UCSD-AML1 (cell line): ENCODE data around the gene EDA.

Source experiments
- DNase-seq: peaks from one replicate; lab custom pipeline; 2025; ENCODE audit not compliant: unreplicated experiment; lab: John Stamatoyannopoulos, UW

Gene EDA

DNA sequence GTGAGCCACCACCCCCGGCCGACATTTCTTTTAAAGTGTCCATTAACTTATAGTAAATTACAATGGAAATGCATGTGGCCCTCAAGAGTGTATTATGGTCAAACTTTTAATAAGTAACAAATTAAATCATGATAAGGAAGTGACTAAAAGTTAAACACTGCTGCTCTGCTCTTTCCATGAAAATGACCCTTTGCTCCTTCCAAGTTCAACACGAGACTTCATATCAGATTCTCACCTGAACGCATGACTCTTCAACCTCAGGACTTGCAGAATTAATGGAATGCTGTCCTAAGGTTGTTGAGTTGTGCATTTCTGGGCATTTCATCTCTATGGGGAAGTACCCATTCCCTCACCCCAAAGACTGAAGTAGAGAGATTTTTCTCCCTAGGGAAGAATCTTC is 406.7 kb downstream of the EDA start:
- DNase-seq: no peak

DNA sequence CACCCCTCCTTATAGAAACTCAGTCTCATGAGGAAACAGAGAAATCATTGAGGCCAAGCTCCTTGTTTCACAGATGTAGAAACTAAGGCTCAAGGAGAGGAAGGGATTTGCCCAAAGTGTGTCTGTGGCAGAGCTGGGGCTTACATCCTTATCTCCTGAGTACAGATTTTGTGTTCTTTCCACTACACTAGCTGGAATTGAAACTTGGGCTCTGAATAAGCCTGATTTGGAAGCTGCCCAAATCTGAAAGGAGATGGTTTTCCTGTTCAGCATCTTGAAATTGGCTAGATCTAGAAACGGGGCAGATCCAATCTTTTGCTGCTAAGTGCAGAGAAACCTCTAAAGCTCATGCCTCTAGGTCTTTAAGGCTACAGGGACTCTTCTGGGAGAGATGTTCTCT is 409.6 kb downstream of the EDA start:
- DNase-seq: no peak

DNA sequence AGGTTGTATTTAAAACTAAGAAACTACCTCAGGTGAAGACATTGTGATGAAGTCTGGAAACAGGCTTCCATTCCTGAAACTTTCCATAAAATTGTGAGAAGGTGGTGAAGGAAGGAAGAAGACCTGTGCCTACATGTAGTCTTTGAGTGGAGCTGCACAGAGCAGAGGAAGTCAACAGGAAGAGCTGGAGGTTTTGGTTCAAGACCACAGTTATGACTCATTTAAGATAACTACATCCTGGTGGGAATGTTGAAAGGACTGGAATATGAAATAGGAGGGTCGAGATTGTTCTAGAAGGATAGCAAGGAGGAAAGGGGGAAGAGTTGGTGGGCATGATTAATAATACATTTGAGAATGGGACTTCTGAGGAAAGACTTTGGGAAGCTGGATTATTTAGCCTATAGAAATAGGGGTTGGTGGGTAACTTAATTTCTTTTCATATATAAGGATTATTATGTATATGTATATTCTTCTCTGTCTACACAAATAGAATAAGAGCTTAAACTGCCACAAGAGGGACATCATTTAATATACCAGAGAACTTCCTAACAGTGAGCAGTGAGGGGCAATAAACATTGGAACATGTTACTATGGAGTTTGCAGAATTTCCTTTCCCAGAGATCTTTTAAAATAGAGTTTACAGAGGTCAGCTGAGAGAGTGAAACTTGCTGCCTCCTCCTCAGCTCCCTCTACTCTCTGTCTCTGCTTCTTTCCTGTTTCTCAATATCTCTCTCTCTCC is 410.4 kb downstream of the EDA start:
- DNase-seq: no peak

DNA sequence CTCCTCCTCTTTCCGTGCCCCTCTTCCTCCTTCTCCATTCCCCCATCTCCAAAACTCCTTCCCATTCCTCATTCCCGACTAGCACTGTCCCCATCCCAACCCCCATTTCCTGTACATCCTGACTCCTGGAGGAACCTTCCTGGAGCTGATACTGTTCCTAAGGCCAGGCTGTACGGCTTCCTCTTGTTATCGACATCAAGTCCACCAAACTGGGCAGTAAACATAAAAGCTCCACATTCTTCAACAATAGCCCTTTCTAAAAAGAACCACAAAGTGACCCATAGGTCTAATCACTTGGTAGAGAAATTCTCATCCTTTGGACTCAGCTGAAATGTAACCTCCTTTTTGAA is 410.9 kb downstream of the EDA start:
- DNase-seq: no peak

DNA sequence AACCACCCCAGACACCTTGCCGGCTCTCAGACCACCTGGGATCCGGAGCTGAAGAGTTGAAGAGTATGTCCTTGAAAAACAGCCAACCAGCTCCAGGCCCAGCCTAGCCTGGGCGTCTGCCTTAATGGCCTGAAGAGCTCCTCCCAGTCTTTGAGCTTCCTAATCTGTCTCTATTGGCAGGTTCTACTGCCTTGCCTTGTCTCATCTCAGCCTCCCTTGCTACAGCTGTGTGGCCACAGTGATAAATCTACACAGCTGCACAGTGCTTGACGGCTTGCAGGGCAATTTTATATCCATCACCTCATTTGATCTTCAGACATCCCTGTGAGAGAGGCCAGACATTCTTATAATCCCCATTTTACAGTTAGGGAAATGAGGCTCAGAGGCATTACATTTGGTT is 413.9 kb downstream of the EDA start:
- no peak for DNase-seq

DNA sequence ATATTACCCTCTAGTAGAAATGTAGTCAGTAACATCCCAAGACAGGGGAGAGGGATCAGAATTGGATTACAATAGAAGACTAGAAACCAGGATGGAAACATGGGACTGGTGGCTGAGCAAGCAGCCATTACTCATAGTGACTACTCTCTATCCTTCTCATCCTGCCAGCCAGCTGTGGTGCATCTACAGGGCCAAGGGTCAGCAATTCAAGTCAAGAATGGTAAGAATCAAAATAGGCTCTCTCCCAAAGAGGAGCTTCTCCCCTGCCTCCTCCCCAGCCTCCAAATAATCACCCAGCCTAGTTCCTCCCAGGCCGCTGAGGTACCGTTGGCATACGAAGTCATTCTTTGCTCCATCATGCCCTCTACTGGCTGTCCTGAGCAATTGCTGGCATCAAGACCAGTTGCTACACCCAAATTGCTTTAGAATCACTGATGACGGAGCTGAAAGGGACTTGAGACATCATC is 414.4 kb downstream of the EDA start:
- peak; percentile 33 for DNase-seq

DNA sequence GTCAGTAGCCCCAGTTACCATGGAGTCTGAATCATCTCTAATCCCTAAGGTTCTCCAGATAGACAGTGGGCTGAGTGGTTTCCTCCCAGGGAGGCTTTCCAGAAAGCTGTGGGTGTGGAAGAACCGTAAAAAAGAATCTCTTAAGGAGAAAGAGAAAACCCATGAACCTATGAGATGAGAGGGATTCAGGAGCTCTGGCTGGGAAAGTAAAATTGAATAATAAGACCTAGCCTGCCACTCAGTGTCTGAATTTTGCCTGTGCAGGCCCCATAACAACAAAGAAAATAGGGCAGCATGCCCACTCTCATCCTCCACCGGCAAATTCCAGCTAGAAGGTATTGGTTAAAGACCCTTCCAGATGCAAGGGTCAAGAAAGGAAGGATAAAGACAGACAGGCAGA is 416.9 kb downstream of the EDA start:
- no peak for DNase-seq

DNA sequence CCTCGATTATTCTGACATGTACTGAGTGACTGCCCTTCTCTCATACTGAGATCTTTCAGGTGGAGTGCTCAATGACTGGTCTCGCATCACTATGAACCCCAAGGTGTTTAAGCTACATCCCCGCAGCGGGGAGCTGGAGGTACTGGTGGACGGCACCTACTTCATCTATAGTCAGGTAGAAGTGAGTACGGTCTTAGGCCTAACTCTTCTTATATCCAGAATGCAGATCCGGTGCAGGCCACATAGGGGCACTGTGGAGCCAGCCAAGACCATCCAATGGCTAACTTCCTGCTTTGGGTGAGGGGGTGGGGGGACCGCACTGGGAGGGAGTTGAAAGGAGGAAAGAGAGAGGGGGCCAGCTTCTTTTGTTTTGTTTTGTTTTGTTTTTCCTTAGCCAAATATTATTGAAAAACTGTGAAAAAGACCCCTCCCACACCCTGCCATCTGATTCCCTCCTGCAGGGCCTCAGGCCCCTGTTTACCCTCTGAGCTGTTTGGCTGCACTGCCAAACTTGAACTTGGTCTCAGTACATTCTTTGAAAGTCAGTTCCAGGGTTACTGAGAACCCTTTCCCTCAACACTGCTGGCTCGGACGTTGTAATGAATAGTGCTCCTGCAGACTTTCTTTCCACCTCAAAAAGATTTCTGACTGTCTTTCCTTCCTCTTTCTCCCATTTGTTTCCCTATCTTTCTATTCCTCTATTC is 417.6 kb downstream of the EDA start:
- peak; percentile 58 for DNase-seq

DNA sequence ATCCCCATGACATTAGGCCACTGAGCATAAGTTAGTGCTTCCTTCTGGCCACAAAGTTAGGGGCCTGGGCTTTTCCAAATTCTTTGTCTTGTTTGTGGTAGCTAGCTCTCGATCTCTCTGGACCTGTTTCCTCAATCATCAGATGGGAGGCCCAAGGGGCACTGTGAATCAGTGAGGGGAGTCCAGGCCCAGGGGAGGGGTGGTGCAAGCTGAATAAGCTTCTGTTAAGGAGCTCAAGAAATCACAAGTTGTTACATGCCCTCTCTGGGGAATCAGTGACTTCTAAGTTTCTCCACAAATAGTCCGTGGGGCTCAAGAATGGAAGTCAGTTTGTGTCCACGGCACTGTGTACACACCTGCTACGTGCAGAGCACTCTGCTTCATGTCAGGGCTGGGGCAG is 418.7 kb downstream of the EDA start:
- no peak for DNase-seq

DNA sequence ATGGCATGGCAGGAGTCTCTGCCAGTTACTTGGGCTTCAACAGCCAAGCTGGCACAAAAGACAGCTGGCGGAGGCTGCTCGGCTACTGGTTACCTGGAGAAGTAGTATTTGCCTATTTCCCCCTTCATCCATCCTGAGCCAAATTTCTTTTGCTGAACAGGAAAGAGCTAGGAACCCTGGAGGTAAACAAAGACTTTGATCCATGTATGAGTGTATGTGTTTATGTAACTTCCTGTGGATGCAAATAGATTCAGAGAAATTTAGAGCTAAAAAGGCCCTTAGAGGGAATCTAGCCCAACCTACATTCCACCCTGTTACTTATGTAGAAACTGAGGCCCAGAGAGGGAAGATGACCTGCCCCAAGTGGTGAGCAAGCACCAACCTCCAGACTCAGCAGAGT is 422.6 kb downstream of the EDA start:
- no peak for DNase-seq

DNA sequence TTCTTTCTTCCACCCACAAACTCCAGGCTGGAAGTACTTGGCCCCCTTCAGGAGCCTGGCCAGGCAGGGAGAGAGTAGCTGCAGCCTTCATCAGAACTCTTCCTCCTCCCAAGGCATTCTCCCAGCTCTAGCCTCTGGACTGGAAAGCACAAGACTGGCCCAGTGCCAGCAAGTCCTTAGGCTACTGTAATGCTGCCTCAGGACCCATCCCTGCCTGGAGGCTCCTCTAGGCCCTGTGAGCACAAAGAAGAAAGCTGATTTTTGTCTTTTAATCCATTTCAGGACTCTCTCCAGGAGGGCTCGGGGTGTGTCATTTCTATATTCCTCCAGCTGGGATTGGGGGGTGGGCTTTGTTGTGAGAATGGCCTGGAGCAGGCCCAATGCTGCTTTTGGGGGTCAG is 423.0 kb downstream of the EDA start:
- no peak for DNase-seq

DNA sequence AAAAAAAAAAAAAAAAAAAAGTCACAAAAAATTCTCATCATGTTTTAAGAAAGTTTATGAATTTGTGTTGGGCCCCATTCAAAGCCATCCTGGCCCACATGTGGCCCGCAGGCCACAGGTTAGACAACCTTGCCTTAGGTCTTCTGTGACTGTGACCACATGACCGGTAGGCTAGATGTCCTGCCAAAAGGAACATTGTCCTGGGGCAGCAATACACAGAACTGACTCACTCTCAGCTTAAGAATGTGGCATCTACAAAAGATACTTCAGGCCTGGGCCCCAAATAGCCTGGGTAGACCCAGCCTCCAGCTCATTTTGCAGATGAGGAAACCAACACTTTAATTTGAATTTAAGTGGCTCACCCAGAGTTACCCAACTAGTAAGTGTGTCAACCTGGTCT is 423.8 kb downstream of the EDA start:
- DNase-seq: no peak

DNA sequence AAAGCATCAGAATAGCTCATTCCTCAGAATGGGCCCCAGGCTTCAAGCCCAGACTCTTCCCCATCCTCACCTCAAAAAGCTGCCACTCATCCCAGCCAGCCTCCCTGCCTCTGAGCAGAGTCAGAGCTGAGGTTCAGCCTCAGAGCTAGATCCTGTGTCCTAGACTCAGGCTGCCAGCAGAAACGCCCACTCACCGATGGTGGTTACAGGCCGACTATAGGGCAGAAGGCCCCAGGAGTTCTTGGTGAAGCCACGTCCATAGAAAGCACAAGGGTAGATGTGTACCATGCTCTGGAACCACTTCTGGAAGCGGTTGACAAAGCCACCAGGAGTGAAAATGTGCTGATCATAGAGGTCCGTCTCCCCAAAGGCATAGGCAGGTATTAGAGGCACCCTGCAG is 426.1 kb downstream of the EDA start:
- no peak for DNase-seq

DNA sequence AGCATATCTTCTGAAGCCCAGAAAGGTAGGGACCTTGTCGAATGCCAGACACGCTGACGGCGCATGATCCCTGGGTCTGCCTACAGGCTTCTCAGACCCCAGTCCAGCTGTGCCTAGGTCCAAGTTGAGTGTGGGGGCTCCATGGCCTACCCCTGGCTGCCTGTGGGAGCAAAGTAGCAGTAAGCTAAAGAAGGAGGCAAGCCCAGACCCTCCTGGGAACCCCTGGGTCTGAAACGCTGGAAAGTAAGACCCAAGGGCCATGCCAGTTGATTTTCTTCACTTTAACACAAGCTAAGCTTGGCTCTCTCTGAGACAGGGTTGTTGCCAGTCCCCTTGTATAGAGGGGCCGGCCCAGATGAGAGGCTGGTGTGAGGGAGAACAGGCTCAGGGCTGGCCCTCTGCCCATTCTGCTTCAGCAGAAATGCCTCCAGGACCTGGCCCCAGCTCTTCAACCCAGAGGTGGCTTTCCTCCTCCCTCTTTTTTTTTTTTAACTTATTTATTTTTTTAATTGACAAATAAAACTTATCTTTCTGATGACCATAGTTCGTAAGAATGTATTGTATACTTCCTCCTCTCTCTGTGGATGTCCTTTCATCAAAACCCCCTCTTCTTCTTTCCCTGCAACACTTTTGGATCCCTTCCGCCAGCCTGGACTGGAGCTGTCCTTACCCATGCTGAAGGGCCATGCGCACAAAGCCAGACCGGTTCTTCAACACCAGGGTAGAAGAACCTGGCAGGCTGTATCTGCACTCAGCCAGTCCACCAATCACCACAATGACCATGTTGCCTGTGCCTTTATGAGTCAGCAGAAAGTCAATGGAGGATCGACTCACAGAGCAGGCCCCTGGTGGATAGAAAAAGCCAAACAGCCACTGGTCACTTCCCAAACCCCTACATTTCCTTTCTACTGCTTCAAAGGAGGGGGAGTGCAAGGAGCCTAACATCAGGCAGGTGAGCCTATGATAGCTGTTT is 426.8 kb downstream of the EDA start:
- DNase-seq: no peak

DNA sequence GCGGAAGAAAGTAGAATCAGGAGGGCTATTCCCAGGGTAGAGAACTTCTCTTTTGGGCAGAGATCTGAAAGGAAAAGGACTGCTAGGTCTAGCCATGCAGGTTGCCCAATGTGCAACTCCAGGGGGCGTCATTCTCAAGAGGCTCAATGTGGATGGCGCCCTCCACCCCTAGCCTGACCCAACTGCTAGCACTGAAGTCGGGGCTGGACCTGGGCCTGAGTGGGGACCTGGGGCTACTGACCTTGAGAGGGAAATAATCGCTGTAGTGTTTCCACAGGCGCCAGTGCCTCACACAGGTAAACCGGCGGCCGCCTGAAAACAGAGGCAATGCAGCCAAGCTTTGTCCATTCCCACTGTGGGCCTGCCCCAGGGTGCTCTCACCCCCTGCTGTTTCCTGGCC is 427.8 kb downstream of the EDA start:
- no peak for DNase-seq

DNA sequence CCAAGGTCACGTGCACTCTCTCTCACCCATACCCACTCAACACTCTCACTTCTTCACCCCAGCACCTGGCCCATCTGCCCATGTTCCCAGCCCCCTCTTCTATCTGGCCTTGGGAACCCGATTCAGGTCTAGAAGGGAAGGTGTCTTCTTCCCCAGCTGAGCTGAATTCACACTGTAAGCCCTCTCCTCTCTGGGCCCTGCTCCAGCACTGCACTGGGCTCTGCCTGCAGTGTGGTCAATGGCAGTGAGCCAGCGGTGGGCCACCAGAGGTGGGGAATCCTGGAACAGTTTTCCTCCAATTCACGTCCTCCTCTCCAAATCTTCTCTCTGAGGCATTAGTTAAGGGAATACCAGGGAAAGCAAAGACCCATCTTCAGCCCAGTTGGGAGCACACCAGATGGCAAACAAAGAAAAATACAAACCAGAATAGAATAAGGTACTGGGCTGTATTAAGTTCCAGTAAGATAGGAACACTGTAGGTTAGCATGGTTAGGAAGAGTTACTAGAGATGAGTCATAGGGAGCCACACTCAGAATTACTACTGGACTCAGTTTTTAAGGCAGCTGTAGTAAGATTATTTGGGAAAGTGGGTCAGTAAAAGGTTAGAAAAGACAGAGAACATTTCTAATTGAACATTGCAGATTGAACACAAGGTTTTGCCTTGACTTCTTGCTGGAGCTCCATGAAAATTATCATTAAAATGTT is 428.8 kb downstream of the EDA start:
- no peak for DNase-seq

DNA sequence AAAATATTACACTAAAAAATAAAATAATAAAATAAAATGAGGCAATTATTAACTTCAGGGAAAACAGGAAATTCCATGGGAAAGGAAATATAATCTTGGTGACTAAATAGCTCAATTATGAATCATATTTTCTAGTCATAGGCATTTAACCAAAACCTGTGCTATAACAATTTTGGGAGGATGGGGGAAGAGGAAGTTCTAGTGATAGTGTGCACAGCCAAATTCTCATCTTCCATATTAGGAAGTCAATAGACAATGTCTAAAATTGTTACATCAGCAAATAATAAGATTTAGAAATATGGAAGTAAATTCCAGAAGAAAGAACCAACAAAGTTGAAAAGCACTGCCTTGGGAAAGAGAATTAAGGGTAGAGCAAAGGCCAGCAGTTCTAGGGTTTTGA is 431.1 kb downstream of the EDA start:
- DNase-seq: no peak

DNA sequence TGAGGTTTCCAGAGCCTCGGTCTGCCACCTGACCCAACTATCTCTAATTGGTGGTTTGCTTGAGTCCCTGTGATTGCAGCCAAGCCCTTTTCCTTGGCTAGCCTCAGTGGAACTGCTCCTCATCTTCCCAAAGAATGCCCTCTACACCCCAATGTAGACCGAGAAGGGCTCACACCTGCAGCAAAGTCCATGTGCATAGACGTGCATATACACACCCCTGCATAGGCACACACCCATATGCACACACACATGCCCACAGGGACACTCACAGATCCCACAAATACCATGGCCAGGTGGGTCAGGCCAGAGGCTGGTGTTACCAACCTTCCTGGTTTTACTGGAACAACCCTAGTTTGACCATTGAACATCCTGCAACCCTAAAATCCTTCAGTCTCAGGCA is 433.5 kb downstream of the EDA start:
- no peak for DNase-seq

DNA sequence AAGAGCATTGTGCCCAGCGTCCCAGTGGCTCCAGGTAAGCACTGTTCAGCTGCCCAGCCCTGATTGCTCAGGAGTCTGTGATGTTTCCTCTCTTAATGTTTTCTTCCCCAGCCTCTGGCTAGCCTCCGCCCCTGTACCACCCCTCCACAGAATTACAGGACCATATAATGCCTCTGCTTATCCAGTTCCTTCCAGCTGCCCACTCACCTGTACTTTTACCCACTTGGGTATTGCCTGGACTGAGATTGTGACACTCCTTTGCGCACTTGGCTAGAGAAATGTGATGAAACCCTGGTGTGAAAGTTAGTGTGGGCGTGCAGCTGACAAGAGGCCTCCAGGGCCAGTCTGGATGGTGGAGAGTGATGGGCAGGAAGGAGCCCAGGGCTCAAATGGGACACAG is 434.0 kb downstream of the EDA start, which contains the start of gene AWAT2:
Gene AWAT2 (minus strand): TSS at position 14 of the 400 bp plus-strand sequence. CDS start 6 bp downstream, at position 8.
- no peak for DNase-seq

DNA sequence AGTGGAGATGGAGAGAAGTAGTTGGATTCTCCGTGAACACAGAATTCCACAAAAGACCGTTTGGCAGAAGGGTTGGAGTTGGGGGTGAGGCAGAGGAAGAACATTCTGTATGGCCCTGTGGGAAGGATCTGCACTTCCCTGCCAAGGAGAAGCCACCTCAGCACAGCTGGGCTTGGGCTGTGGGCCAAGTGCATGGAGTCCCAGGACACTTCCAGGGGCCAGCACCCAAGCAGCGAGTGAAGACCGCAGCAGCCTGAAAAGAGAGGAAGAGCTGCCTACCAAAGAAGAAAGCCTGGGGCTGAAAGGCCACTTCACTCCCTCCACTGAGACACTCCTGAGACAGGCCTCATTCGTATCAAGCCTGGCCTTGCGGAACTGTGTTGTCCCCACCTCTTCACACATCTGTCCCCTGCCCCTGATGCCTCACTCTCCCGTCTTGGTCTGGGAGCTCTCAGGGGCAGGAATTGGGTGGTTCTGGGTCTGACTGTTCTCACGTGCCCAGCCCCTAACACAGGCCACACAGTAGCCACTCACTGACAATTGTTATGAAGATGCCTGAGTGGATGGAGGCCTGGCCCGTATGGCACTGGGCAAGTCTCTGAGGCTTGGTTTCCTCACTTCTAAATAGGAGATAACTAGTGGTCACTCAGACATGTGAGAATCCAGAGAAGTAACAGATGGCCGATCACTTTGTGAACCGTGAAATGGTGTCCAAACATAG is 437.1 kb downstream of the EDA start:
- DNase-seq: no peak
